Fibroblast of skin of back (primary cell): ENCODE data around the gene SLC25A34.
A peak's percentile ranks its signal among the peaks of the same experiment; 100 is the strongest.

Source experiments
- DNase-seq: peaks from one replicate; pipeline ENCODE4 v3.0.0-alpha.2; 2013

SLC25A34 gene

DNA sequence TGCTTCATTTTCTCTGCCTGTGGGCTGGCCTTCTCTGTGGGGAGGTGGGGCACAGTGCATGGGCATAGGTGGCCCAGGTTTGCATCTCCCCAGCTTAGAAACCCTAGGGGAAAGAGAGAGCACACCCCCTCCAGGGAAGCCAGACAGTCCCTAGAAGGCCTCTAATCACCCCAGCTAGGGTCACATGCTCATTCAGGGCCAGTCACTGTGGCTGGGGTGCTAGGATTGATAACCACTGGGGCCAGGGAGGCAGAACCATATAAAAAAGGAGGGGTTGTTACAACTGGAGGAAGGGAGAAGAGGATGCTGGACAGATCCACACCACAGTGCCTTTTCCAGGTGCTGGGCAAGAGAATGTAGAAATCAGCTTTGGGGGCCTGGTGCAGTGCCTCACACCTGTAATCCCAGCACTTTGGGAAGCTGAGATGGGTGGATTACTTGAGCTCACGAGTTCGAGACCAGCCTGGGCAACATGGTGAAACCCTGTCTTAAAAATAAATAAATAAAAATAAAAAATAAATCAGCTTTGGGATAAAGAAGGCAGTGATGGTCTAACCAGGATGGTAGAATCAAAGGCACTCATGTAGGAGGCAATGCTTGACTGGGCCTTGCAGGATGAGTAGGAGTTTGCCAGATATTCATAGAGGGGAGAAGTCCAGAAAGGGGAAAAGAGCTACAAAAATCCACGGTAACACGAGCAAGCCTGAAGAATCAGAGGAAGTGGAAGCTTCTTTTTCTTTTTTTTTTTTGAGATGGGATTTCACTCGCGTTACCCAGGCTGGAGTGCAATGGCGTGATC is 42.0 kb downstream of the SLC25A34 start:
- no peak for DNase-seq

DNA sequence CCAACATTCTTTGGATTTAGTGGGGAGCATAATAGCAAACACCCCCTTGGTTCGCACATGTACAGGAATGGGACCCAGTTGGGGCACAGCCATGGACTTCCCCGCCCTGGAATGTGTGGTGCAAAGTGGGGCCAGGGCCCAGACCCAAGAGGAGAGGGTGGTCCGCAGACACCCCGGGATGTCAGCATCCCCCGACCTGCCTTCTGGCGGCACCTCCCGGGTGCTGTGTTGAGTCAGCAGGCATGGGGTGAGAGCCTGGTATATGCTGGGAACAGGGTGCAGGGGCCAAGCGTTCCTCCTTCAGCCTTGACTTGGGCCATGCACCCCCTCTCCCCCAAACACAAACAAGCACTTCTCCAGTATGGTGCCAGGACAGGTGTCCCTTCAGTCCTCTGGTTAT is 49.6 kb downstream of the SLC25A34 start:
- no peak for DNase-seq

DNA sequence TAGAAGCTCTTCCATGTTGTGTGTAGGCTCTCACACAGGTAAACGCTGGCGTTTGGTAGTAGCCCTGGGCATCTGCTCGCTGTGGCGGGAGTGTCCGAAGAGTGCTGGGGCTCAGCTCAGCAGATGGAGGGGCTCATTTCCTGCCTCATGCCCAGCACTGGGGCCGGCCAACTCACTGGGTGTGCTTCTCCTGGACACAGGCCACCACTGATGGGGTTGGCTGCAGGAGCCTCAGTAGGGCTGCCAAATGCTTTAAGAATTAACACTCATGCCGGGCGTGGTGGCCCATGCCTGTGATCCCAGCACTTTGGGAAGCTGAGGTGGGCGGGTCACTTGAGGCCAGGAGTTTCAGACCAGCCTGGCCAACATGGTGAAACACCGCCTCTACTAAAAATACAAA is 50.5 kb downstream of the SLC25A34 start:
- DNase-seq = peak; percentile 62

DNA sequence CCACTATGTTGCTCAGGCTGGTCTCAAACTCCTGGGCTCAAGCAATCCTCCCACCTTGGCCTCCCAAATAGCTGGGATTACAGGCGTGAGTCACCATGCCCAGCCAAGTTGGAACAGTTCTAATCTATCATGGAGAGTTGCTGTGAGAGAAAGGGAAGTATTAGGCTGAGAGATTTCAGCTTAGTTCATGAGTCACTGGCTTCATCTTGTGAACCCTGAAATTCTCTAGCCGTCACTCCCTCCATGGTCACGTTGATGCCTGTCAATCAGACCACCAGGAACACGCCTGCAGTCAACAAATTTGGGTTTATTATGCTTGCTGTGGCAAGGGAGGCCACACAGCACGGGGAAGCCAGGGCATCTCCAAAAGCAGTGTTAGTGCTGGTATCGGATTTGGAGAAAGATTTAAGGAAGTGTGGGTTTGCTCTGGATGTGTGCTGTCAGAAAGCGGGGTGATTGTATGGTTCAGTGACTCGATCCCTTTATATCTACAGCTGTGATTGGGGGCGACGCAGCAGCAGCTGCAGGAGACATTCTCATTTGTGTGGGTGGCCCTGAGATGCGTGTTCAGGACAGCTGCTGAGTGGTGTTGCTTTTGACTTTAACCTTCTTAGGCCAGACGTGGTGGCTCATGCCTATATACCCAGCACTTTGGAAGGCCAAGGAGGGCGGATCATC is 52.7 kb downstream of the SLC25A34 start:
- peak; percentile 57 for DNase-seq
